NCI-H774 (cell line): ENCODE measurements around the gene ITPKA.

Experiments used
- DNase-seq: peaks from one replicate; lab custom pipeline; 2025; lab: John Stamatoyannopoulos, UW

Gene ITPKA

GRCh38 chr15:41511331-41511898, 17.7 kb downstream of the ITPKA start:
- DNase-seq: peak; percentile 31

DNA sequence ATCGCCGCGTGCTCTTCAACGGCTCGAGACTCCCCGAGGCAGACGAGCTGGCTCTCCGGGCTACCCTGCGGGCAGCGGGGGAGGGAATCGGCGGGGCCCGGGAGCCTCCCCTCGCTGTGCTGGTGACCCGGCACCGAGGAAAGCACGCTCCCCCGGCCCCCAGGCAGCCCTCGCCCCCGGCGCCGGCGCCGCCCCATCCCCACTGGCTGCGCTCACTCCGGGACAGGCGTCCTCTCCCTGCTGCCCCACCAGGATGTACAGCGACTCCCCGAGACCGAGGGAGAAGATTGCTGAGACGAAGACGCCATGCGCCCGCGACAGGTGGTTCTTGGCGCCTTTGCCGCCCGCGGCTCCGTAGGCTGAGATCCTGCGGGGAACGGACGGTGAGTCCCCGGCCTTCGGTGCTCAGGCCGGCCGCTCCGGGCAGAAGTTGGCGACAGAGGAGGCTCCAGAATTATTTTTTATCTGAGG, 18.3 kb downstream of the ITPKA start:
- no peak for DNase-seq

DNA sequence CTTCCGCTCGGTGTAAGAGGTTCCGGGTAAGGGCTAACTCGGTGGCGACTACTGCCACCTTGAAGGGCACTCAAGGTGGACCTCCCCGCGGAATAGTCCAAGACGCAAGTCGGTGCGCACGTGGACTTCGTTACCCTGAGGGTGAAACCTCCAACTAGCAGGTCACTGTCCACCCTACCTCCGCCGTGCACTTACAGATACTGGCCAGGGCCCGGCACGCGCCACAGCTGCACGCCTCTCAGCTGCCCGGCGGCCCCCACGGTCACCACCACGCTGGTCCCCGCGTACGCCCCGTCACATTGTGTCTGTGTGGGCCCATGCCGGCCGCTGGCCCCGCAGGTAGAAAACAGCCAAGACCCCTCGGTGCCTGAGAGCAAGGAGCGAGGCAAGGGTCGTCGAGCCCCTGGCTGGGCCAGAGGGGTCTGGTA, 18.9 kb downstream of the ITPKA start:
- DNase-seq: no peak

GRCh38 chr15:41512940-41513505, 19.3 kb downstream of the ITPKA start:
- no peak for DNase-seq

GRCh38 chr15:41513506-41514227, 20.0 kb downstream of the ITPKA start, which contains the start of gene LTK:
Gene LTK (minus strand): TSS chr15:41513827. CDS start chr15:41513709, 118 bp downstream.
- DNase-seq: no peak

DNA sequence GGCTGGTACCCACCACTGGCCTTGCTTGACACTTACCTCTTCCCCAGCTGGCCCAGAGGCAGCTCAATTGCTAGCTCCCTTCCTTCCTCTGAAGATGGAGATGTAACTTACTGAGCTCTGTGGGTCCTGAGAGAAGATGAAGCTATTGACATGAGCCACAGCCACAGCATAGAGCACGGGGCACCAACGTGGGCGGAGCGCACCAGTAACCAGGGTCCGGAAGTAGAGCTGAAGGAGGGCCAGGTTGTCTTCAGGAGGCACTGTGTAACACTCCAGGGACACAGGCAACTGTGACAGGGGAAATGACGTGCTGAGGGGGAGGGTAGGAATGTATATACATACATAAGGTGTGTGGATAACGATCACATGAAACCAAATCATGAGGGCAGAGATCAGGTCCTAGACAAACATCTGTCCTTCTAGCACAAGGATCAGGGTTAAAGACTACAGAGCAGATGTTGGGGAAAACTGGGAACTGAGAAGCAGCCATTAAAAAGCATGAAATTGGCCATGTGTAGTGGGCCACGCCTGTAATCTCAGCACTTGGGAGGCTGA, 24.3 kb downstream of the ITPKA start:
- no peak for DNase-seq

DNA sequence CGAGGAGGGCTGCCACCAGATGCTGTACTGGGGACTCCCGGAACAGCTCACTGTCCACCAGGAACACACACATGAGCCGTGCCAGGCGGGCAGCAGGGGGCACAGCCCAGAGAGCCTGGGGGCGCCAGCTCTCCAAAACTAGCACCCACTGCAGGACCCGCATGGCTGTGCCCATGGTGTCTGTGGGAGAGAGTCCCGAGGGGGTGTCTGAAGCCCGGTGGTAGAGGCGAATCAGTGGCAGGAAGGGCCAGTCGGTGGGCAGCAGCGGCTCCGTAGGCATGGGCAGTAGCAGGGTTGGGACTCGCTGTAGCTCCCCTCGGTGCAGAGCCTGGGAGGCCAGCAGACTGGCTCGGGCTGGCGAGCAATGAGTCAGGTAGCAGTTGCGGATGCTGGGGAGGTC, 27.0 kb downstream of the ITPKA start:
- no peak for DNase-seq

DNA sequence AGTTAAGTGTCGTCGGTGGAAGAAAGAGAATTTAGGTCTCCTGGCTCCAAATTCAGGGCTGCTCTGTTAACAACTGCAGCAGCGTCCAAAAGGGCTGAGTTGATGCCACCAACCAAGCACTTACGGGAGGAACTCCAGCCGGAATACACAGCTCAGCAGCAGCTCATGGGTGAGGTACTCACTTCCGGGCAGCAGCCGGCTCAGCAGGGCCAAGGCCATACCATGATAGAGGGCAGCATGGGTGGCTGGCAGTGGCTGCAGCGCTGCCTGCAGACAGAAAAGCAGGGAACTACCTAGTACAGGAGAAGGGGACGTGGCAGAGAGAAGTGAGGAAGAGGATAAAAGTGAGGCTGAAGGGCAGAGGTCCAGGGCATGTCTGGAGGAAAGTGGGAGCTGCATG, 27.9 kb downstream of the ITPKA start:
- DNase-seq: no peak

- no peak for DNase-seq
Observed at GRCh38 chr15:41523097-41523496, 29.4 kb downstream of the ITPKA start.

- no peak for DNase-seq
Observed at GRCh38 chr15:41530363-41530956, 36.8 kb downstream of the ITPKA start.

GRCh38 chr15:41535544-41535943, 41.9 kb downstream of the ITPKA start:
- no peak for DNase-seq

GRCh38 chr15:41536866-41537265, 43.2 kb downstream of the ITPKA start:
- no peak for DNase-seq

- no peak for DNase-seq
Observed at GRCh38 chr15:41543521-41543870, 49.8 kb downstream of the ITPKA start.

- DNase-seq: no peak
Observed at GRCh38 chr15:41544650-41545015, 51.0 kb downstream of the ITPKA start.

GRCh38 chr15:41545218-41545617, 51.5 kb downstream of the ITPKA start:
- DNase-seq: no peak

DNA sequence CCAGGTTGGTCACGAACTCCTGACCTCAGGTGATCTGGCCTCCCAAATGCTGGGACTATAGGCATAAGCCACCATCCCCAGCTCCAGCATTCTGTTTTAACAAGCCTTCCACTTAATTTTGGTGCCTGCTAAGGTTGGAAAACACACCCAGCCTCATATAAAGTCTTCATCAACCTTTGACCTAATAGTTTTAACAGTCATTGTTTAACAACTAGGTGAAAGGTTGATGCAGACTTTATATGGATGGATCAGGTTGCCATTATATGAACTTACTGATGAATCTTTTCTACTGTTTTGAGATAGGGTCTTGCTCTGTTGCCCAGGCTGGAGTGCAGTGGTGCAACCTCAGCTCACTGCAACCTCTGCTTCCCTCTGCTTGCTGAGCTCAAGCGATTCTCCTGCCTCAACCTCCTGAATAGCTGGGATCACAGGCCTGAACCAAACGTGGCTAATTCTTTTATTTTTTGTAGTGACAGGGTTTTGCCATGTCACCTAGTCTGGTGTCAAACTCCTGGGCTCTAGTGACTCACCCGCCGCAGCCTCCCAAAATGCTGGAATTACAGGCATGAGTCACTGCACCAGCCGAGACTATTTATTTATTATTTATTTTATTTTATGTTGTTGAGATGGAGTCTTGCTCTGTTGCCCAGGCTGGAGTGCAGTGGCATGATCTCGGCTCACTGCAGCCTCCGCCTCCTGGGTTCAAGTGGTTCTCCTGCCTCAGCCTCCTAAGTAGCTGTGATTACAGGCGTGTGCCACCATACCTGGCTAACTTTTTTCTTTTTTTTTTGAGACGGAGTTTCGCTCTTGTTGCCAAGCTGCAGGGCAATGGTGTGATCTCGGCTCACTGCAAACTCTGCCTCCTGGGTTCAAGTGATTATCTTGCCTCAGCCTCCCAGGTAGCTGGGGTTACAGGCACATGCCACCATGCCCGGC, 53.4 kb downstream of the ITPKA start:
- no peak for DNase-seq

DNA sequence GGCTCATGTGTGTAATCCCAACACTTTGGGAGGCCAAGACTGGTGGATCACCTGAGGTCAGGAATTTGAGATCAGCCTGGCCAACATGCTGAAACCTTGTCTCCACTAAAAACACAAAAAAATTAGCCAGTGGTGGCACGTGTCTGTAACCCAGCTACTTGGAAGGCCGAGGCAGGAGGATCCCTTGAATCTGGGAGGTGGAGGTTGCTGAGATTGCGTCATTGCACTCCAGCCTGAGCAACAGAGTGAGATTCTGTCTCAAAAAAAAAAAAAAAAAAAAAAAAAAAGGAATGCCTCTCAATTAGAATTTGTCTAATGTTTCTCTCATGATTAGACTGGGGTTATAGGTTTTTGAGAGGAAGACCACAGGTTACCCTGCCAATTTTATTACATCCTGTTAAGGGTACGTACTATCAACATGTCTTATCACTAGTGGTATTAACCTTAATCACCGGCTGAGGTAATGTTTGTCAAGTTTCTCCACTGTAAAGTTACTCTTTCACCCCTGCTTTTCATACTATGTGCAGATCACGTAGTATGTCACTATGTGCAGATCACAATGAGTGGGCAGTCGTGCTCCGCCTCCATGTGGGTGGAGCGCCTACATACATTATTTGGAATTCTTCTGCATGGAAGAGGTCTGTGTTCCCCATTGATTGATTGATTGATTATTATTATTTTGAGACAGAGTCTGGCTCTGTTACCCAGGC, 56.5 kb downstream of the ITPKA start:
- DNase-seq: no peak
